ENCODE measurements around the gene CRY2. TPM values are rescaled to one million over a fixed set of nuclear protein-coding genes. Genes with fewer than 3 reads are reported as not detected.

The CRY2 gene
- total RNA-seq, 1 experiment from 2014 or later = 8.1 TPM

DNA sequence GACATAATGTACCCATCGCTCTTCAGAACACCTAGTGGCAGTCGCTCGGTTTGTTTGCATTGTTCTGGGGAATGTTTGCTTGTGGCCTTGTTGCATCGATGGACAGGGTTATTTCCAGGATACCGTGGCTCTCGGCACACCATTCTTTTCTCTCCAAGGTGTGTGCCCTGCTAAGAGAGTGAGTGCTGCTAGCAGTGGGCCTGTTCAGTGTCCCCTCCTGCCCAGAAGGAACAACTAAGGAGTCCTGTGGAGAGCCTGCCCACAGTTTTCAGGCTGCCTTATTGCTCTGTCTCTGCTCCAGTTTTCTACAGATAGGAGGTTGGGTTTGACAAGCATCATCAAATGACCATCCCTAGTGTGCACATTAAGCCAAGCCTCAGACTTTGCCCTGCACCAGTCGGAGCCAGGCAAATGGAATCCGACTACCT, 1.4 kb downstream of the CRY2 start:
- DNase-seq (ENCODE audit: low spot score) = no peak

DNA sequence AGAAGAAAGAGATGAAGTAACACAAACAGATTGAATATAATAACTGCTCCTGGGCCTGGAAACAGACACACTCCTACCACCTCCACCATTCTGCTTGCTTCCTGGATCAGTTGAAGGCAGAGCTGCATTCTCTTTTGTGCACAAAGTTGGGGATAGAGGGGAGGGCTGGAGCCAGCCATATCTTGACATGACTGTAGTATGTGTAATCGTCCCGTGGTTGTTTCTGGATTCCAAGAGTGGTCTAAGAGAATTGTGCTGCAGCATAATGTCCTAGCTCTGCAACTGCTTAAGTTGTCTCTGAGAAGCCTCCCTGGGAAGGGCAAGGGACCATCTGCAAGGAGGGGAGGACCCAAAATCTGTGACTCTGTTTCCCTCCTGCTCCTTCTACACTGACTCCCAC, 3.2 kb downstream of the CRY2 start:
- no peak for DNase-seq (ENCODE audit: low spot score)

DNA sequence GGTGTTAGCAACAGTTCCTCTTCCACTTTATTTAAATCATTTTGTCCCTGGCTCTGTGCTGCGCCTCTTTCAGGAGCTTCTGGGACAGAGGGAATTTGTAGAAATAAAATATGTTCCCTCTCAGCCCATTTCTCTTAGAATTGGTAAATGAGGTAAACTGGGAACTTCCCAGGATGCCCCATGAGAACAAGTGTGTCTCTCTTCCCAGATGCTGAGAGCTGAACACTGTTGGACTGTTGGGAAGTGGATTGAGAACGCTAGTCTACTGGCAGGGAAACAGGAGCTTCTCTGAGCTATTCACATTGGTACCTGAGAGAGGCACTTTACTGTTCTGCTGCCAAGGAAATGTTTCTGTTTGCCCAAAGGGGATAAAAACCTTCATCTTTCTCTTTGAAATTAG, 4.0 kb downstream of the CRY2 start:
- no peak for DNase-seq (ENCODE audit: low spot score)

DNA sequence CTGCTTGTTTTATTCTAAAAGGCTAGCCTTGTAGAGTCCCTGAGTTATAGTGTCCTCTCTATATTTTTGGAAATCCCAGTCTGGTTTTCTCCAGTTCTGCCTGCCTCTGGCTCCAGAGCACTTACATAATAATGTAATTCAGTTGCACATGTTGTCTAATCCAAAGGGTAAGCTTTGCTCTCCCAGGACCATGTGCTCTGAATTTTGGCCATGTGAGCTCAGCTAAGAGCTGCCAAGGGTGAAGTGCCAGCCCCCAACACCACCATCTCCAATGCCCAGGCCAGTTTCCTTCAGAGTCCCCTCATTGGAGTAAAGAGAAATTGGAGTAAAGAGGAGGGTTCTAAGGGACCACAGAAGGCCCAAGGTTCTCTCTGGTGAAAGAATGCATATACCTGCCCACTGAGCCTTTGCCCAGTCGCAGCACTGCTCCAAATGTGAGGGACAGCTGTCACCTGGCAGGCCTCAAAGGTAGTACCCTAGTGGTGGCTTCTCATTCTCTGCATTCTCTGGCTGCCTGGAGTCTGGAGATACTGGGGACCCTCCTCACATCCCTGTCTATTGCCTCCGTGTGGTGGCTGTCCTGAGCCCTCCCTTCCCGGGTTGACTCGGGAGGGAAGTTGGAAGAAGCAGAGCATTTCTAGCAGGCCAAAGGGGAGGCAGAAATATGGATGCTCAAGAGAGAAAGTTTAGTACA, 4.9 kb downstream of the CRY2 start:
- DNase-seq (ENCODE audit: low spot score) = no peak

DNA sequence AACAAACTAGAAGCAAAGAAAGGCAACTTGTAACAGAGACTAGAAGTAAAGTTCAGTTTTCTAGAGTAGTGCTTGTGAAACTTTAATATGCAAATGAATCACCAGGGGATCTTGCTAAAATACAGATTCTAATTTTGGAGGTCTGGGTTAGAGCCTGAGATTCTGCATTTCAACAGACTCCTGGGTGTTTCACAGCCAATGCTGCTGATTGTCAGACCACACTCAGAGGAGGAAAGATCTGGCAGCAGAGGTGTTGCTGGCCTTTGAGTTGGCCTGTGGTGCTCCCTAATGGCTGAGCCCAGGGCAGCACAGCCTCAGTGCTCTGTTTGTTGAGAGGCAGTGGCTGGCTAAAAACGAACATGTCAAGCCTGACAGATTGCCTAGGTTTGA, 5.4 kb downstream of the CRY2 start:
- no peak for DNase-seq (ENCODE audit: low spot score)

DNA sequence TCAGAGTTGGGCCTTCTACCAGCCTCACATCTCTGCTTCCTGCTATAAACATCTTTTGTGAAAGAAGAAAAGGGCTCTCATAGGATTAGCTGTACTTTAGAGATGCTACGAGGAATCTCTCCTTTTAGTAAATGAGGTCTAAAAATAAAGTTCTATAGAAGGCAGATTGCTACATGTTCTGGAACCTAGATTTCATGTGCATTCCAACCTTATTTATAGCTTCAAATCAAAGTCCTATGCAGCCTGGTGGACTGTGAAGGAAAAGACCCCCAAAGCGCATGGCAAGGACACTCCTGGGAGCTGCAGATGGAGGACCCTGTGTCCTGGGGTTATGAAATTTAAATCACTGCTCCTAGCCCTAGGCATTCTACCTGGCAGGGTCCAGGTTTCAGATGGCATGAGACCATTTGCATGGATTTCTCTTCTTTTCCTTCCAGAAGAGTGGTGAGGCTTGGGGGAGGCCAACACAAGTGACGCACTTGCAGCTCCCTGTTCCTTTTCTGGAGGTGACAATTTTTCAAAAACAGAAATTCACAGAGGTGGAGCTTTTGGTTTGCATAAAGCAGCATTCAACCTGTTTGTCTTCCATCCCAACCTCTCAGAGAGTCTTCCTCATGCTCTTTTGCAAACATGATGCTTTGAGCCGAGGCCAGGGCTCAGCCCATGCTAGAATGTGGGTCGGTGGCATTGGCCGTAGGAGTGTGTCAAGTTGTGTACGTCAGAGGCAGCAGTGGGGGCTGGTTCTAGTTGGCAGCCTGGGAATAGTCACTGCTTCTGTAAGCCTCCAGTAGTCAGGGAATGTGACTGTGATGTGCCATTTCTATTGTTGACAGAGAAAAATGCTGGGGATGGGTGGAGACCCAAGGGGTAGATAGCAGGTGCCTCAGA, 6.3 kb downstream of the CRY2 start:
- no peak for DNase-seq (ENCODE audit: low spot score)

DNA sequence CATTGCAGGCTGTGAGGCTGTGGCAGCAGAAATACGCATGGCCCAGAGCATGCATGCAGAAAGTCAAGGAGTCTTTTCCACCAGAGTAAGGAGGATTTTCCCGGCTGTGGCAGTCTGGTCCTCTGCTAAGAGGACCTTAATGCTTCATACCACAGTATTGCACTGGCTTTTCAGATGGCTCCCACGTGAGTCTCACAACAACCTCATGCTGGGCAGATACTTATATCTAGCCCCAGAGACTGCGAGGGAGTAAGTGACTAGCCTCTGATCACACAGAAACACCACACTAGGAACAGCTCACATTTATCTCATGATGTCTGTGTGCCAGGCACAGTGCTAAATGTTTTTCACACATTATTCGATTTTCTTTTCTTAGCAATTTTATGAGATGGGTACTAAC, 8.0 kb downstream of the CRY2 start:
- no peak for DNase-seq (ENCODE audit: low spot score)

DNA sequence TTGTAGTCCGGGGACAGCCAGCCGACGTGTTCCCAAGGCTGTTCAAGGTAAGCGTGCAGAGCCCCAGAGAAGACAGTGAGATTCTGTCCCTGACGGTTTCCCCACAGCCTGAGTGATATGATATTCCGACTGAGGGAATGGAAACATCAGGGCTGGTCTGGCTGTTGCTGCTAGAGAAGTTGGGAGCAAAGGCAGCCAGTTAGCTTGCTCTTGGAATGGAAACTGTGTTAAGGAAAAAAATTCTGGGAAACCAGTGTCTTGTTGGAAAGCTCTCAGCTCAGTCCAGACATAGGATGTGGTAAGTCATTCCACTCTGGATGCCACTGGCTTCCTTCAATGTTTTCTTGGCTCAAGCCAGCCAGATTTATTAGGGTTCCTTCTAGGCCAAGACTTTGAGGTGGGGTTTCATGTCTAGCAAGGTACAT, 8.8 kb downstream of the CRY2 start:
- no peak for DNase-seq (ENCODE audit: low spot score)

DNA sequence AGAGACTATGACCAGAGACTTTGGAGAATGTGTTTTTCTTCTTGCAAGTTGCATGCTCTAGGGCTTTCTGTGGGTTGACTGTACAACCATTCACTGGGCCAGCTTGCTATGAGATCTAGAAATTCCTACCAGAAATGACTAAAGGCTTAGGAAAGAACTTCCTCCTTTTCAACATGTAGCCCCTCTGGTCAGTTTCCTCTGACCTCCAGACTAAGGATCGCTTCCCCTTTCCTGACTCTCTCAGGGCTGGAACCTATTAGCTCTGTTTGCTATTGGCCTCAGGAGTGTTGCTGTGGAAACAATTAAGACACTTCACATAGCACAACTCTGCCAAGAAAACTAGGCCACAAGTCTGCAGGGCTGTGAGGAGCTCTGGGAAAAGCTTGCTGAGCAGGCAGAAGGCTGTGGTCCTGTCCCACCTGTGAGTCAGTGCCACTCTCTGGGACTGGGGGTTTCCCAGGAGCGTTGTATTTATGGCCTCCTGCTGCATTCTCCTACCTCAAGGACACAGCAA, 10.7 kb downstream of the CRY2 start:
- peak; percentile 48 for DNase-seq (ENCODE audit: low spot score)

DNA sequence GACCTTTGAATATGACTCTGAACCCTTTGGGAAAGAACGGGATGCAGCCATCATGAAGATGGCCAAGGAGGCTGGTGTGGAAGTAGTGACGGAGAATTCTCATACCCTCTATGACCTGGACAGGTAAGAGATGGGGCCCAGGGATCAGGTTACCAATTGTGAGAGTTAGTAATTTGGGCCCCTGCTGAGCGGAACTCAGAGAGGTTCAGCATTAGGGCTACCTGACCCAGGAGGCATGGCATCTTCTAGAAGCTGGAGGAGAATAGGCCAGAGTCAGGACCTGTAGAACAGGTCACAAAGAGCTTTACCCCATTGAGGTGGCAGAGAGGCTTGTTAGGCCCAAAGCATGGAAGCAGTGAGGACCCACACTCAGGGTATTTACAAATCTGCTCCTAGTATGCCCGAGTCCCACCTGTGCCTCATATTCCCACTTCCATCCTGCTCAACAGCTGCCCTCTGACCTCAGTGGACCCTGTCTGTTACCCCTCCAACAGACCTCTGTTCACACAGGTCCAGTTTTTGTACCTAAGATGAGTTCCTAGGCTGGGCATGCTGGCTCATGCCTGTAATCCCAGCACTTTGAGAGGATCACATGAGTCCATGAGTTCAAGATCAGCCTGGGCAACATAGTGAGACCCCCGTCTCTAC, 11.6 kb downstream of the CRY2 start:
- DNase-seq (ENCODE audit: low spot score) = no peak

DNA sequence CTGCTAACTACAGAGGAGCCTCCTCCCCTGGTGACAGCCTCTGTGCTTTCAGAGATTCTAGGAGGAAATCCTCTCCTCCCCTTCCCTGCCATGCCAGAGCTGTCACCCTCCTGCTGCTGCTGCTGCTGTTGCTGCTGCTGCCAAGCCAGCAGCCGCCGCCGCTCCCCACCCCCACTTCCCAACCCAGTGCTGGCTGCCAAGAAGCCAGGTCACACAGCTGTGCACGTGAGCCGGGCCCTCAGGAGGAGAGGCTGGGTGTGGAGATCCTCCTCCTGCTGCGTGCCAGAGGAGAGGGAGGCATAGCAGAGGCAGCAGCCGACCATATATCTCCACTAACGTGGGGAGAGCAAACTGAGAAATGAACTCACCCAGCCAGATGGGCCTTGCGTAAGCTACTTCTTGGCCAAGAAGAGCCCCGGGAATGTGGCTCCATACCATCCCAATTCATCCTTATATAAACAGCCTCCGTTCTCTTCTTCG, 12.4 kb downstream of the CRY2 start:
- DNase-seq (ENCODE audit: low spot score) = peak; percentile 89

DNA sequence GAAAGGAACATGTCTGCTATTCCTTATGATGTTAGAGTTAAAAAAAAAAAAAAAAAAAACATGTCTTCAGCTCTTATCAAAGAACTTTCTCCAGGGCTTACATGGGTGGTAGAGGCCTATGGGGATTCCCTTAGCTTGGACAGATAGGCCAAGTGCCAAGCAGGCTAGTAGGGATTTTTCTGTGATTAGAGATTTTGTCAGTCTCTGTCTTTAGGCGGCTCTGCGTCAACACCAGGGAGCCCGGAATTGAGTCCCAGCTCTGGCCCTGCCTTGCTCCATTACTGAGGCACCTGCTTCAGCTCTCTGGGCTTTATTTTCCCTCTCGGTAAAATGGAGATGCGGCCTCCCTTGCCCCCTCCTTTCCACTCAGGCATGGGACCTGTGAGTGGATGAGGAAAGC, 13.1 kb downstream of the CRY2 start:
- no peak for DNase-seq (ENCODE audit: low spot score)

DNA sequence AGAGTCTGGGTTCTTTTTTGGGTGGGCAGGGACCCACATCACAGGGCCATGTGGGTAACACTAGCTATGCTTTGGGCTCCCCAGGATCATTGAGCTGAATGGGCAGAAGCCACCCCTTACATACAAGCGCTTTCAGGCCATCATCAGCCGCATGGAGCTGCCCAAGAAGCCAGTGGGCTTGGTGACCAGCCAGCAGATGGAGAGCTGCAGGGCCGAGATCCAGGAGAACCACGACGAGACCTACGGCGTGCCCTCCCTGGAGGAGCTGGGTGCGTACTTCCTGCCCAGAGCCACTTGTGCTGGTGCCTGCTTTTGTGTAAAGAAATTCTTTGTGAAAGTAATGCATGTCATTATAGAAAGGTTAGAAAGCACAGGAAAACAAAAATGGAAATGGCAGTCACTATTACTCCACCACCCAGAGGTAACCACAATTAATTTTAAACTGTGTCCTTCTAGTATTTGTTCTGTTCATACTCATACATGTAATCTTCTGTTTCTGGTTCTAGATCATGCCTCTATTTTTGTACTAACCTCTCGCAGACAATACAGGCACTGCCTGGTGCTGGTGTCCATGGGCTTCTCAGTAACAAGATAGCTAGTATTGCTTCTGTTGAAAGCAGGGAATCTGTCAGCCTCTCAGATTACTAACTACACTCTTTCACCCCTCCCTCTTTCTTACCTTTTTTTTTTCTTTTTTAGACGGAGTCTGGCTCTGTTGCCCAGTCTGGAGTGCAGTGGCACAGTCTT, 13.7 kb downstream of the CRY2 start:
- DNase-seq (ENCODE audit: low spot score) = no peak

DNA sequence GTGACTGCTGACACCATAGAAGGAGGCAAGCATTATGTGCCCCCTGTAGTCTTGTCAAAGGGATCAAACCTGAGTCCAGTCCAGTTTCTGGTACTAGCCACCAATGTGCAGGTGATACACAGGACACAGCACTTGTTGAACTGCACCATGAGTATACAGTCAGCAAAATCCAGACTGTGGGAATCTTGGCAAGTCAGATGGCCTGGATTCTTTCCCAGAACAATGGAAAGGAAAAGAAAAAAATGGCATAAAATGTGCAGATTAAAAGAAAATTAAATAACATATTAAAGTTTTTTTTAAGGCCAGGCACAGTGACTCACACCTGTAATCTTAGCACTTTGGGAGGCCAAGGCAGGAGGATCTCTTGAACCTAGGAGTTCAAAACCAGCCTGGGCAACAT, 16.8 kb downstream of the CRY2 start:
- no peak for DNase-seq (ENCODE audit: low spot score)

DNA sequence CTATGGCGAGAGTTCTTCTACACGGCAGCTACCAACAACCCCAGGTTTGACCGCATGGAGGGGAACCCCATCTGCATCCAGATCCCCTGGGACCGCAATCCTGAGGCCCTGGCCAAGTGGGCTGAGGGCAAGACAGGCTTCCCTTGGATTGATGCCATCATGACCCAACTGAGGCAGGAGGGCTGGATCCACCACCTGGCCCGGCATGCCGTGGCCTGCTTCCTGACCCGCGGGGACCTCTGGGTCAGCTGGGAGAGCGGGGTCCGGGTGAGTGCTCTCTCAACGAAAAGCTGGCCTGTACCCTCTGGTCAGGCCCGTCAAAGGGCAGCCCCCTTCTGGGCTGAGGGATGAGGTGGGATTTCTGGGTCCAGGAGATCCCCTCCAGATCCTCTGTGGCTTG, 22.3 kb downstream of the CRY2 start:
- no peak for DNase-seq (ENCODE audit: low spot score)

DNA sequence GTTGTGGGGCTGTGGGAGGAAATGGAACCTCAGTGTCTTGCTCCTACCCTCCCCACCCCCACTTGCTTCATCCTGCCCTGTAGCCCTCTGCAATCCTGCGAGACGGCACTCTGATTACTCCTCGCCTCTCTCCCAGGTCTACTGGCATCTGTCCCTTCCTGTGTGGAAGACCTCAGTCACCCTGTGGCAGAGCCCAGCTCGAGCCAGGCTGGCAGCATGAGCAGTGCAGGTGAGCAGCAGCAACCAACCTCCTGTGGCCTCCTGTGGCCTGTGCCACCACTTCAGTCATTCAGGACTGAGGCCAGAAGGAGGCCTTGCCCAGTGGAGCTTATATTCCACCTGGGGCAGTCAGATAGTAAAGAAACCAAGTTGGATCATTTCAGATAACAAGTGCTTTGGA, 23.4 kb downstream of the CRY2 start:
- no peak for DNase-seq (ENCODE audit: low spot score)

DNA sequence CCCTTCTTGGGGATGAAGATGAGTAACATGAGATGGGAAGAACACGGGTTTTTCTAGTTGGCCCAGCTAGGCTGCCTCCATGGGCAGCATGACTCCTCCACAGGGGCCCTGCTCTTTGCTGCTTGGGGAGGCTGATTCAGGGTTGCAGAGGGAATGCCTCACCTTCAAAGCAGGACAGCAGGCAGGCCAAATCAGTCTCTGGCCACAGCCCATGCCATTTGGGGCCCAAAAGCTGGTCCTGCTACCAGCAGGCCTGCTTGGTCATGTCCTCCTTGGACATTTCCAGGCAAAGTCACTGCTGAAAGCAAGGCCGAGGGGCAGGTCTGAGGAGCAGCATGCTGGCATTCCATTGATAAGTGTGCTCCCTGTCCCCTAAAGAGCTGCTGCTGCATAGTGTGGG, 24.4 kb downstream of the CRY2 start:
- DNase-seq (ENCODE audit: low spot score) = no peak

DNA sequence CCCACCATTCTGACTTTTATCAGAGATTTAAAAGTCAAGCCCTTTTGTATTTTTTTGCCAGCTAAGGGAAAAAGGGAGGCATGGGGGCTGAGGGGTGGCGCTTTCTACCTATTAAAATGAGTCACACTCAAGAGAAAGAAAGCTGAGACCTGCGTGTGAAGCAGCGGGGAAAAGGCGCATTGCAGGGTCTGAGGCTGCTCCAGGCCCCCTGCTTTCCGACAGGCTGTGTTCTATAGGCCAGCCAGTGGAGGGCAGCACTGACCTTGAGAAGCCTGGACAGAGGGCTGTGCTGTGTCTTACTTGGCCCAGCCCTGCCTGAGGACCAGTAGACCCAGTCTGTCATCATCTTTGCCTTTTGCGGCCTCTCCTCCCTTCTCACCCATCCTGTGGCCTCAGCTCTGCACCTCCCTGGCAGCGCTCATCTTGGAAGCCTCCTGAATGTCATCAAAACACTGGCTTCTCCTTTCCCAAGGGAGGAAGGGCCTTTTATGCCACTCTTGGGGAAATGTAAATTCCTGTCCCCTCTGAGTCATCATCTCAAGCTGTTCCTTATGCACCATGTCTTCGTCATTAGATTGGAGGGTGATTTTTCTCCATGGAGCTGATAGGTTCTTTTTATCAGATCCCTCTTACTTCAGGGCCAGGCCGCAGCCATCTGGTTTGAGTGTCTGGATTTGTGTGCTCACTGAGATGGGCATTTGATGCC, 25.5 kb downstream of the CRY2 start:
- peak; percentile 96 for DNase-seq (ENCODE audit: low spot score)

DNA sequence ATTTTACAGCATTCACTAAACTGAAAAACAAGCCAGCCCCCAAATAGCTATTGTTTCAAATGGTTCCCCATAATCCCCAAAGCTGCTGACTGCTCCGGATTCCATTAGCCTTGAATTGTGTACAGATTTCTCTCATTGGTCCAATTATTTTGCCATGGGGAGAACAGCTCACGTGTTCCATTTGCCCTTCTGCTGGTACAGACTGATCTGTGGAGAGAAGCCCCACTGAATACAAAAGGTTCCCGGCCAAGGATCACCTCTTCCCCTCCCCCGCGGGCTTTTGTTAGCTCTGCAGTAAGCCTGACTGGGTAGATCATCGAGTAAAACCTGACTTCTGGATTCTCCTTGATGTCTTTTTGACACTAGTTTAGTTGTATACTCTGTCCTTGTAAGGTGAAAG, 29.1 kb downstream of the CRY2 start:
- DNase-seq (ENCODE audit: low spot score) = no peak

DNA sequence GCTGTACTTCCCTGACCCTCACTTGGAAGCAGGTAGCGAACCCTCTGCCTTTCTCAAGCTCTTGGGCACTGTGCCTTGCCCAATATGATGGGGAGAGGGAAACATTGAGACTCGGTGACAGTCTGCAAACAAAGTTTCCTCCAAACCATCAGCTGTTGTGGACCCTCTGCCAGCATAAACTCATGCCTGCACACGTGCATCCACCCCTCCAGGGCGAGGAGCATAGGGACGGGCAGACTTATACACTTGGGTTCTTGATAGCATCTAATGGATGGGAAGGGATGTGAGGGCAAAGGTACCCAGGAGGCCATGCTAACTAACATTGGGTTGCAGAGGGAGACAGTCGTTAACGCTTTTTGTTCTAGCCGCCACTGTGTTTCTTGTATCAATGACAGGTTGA, 29.9 kb downstream of the CRY2 start:
- DNase-seq (ENCODE audit: low spot score) = no peak

DNA sequence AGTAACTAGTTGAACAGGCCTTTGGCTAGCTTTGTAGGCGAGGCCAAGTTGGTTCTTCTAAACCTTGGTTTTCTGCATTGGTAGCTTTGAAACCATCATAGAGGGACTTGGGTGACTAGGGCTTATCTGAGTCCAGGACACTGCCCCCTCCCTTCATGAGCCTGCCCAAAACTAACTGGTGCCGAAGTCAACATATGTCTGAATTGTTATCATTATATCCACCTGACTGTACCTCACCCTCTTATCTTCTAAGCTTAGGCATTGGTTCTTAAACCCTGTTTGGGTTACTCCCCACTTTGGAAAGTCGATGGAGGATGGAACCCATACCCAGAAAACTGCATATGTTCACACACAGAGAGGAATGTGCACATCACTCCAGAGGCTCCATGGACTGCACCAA, 30.6 kb downstream of the CRY2 start:
- no peak for DNase-seq (ENCODE audit: low spot score)

All from A172 (cell line).